GM23338 (cell line): Measurements from ENCODE around the gene THSD4. TPM values are rescaled to one million over a fixed set of nuclear protein-coding genes. Genes with fewer than 3 reads are reported as not detected.

Experiments used
- ATAC-seq: fragments of 200-7000 bp; cut with Tn5 transposase; 3 replicates; pipeline ENCODE4 v1.9.1; 2020
- DNase-seq: peaks from one replicate; pipeline ENCODE4 v3.0.0-alpha.2; 2015; ENCODE audit warnings: low spot score
- H2AFZ ChIP-seq: fragments of 200-600 bp; sonication (generic); 2 replicates; pipeline ENCODE4 v1.8.0; 2016; ENCODE audit warnings: antibody characterized with exemption, mild to moderate bottlenecking, moderate library complexity
- H3F3A ChIP-seq: fragments of 200-600 bp; sonication (generic); replicated peaks from 2 replicates; pipeline ENCODE4 v1.8.0; 2017; ENCODE audit warnings: antibody characterized with exemption, mixed run types, low read depth
- H3K27ac ChIP-seq: fragments of 200-600 bp; sonication (generic); 2 replicates; pipeline ENCODE4 v1.6.1; 2016; ENCODE audit warnings: low read depth
- H3K27me3 ChIP-seq: fragments of 200-600 bp; sonication (generic); 2 replicates; pipeline ENCODE4 v1.8.0; 2016; ENCODE audit warnings: mild to moderate bottlenecking, mixed run types, moderate library complexity; ENCODE audit not compliant: insufficient read depth
- H3K36me3 ChIP-seq: fragments of 200-600 bp; sonication (generic); 2 replicates; pipeline ENCODE4 v1.8.0; 2016; ENCODE audit warnings: mild to moderate bottlenecking; ENCODE audit not compliant: insufficient read depth
- H3K4me1 ChIP-seq: fragments of 200-600 bp; sonication (generic); 2 replicates; pipeline ENCODE4 v1.8.0; 2016; ENCODE audit warnings: mild to moderate bottlenecking, moderate library complexity; ENCODE audit not compliant: insufficient read depth
- H3K4me2 ChIP-seq: fragments of 200-600 bp; sonication (generic); 2 replicates; pipeline ENCODE4 v1.7.1; 2017; ENCODE audit warnings: mixed run types
- H3K4me3 ChIP-seq: fragments of 200-600 bp; sonication (generic); 2 replicates; pipeline ENCODE4 v1.6.1; 2016; ENCODE audit warnings: mixed run types
- H3K79me2 ChIP-seq: fragments of 200-600 bp; sonication (generic); replicated peaks from 2 replicates; pipeline ENCODE4 v1.8.0; 2017; ENCODE audit warnings: mild to moderate bottlenecking; ENCODE audit not compliant: insufficient read depth
- H3K9me2 ChIP-seq: fragments of 200-600 bp; sonication (generic); 2 replicates; pipeline ENCODE4 v1.8.0; 2017; ENCODE audit not compliant: insufficient read depth
- H4K20me1 ChIP-seq: fragments of 200-600 bp; sonication (generic); replicated peaks from 2 replicates; pipeline ENCODE4 v1.8.0; 2017; ENCODE audit warnings: mild to moderate bottlenecking; ENCODE audit not compliant: insufficient read depth
- H3K27ac Mint-ChIP-seq: 2 replicates; pipeline ENCODE4 v1.8.0; 2020; ENCODE audit warnings: inconsistent platforms, mild to moderate bottlenecking, moderate library complexity, mixed read lengths
- H3K27me3 Mint-ChIP-seq: 3 replicates; pipeline ENCODE4 v1.8.0; 2022; ENCODE audit warnings: low read depth, mild to moderate bottlenecking, moderate library complexity, mixed read lengths, inconsistent platforms; ENCODE audit not compliant: insufficient read depth, poor library complexity
- H3K36me3 Mint-ChIP-seq: 3 replicates; pipeline ENCODE4 v1.8.0; 2021; ENCODE audit warnings: low read depth, mild to moderate bottlenecking, inconsistent platforms, moderate library complexity, mixed read lengths
- H3K4me1 Mint-ChIP-seq: 3 replicates; pipeline ENCODE4 v1.8.0; 2020; ENCODE audit warnings: mild to moderate bottlenecking, inconsistent platforms, mixed read lengths
- H3K4me3 Mint-ChIP-seq: 3 replicates; pipeline ENCODE4 v1.8.0; 2021; ENCODE audit warnings: moderate library complexity, mild to moderate bottlenecking, inconsistent platforms, mixed read lengths
- H3K9me3 Mint-ChIP-seq: 3 replicates; pipeline ENCODE4 v1.8.0; 2020; ENCODE audit warnings: moderate library complexity, mild to moderate bottlenecking, inconsistent platforms, mixed read lengths
- CREB1 ChIP-seq: fragments of 250-450 bp; sonication (Bioruptor Pico); IDR thresholded peaks from 2 replicates; pipeline ENCODE4 v1.5.0; 2020; ENCODE audit warnings: low read depth, mild to moderate bottlenecking, moderate library complexity
- CTCF ChIP-seq, 2 experiments: fragments of 200-600 bp in 1 of 2; sonication (generic) in 1 of 2; conservative IDR thresholded peaks; 2 replicates each; pipeline versions ENCODE4 v1.5.1 to v1.6.1; 2016 to 2017; ENCODE audit warnings: antibody characterized with exemption in 2 of 2, low read depth in 2 of 2, mild to moderate bottlenecking in 2 of 2, moderate library complexity in 1 of 2
- ETS1 ChIP-seq: IDR thresholded peaks from 2 replicates; pipeline ENCODE4 v1.6.1; 2016; ENCODE audit warnings: antibody characterized with exemption
- EZH2 ChIP-seq: fragments of 200-600 bp; sonication (generic); IDR thresholded peaks from one replicate; pipeline ENCODE4 v1.8.0; 2017; ENCODE audit warnings: antibody characterized with exemption, mild to moderate bottlenecking, low read depth; ENCODE audit not compliant: unreplicated experiment
- EZH2phosphoT487 ChIP-seq: fragments of 200-600 bp; sonication (generic); IDR thresholded peaks from one replicate; pipeline ENCODE4 v1.8.1; 2018; ENCODE audit warnings: antibody characterized with exemption; ENCODE audit not compliant: unreplicated experiment
- JUNB ChIP-seq: IDR thresholded peaks from one replicate; pipeline ENCODE4 v1.6.1; 2016; ENCODE audit warnings: antibody characterized with exemption; ENCODE audit not compliant: unreplicated experiment
- NANOG ChIP-seq: IDR thresholded peaks from 2 replicates; pipeline ENCODE4 v1.6.1; 2016; ENCODE audit warnings: antibody characterized with exemption, borderline replicate concordance
- POLR2AphosphoS5 ChIP-seq: IDR thresholded peaks from 2 replicates; pipeline ENCODE4 v1.6.1; 2016; ENCODE audit warnings: antibody characterized with exemption, low read depth
- REST ChIP-seq: IDR thresholded peaks from one replicate; pipeline ENCODE4 v1.6.1; 2018; ENCODE audit warnings: antibody characterized with exemption; ENCODE audit not compliant: unreplicated experiment
- STAT1 ChIP-seq: IDR thresholded peaks from one replicate; pipeline ENCODE4 v1.6.1; 2016; ENCODE audit warnings: antibody characterized with exemption; ENCODE audit not compliant: unreplicated experiment
- ZNF114 ChIP-seq: fragments of 250-450 bp; sonication (Bioruptor Pico); IDR thresholded peaks from 2 replicates; pipeline ENCODE4 v1.5.0; 2020; ENCODE audit warnings: mild to moderate bottlenecking, moderate library complexity
- ZNF331 ChIP-seq: fragments of 250-450 bp; sonication (Bioruptor Pico); IDR thresholded peaks from 2 replicates; pipeline ENCODE4 v1.5.0; 2020; ENCODE audit warnings: low read depth, mild to moderate bottlenecking, moderate library complexity
- ZNF462 ChIP-seq: fragments of 250-450 bp; sonication (Bioruptor Pico); IDR thresholded peaks from 2 replicates; pipeline ENCODE4 v1.5.0; 2020; ENCODE audit warnings: mild to moderate bottlenecking, moderate library complexity
- polyA plus RNA-seq: library from polyadenylated mRNA; unstranded; fragments of >200 nt; fragmentation: Nextera tagmentation; extraction: Ambion mirVana; gene quantifications from 2 replicates; pipeline ENCODE4 v1.2.1, GENCODE V29; 2016
- total RNA-seq: library from RNA; depleted of rRNA; stranded (reverse); fragments of >200 nt; shearing (Covaris generic); gene quantifications from 2 replicates; pipeline ENCODE4 v1.2.3, GENCODE V29; 2014

The THSD4 gene
- total and polyA plus RNA-seq, 2 experiments from 2014 or later: 2.0 to 7.4 TPM

GRCh38 chr15:71066983-71067382 is 48.3 kb upstream of the THSD4 start:
- Histone ChIP-seq H4K20me1 (no peaks in the 10 kb centered on the region), H3K27ac (no peak overlapping the region), H3K36me3 (no peaks in the 10 kb centered on the region), H3F3A (no peaks in the 10 kb centered on the region), H3K4me2 (no peak overlapping the region), H2AFZ (no peak overlapping the region), H3K4me3 (no peak overlapping the region), H3K79me2 (no peaks in the 10 kb centered on the region), H3K9me2 (peaks cover 15% of the 10 kb centered on the region; the same call in 1 of the 2 replicates), H3K27me3 (no peaks in the 10 kb centered on the region), H3K4me1 (no peaks in the 10 kb centered on the region)
- Mint-ChIP-seq H3K4me1 (no peaks in the 10 kb centered on the region), H3K9me3 (peaks cover 3% of the 10 kb centered on the region; the same call in 1 of the 3 replicates), H3K36me3 (no peaks in the 10 kb centered on the region), H3K4me3 (no peak overlapping the region), H3K27ac (no peak overlapping the region), H3K27me3 (no peaks in the 10 kb centered on the region)
- ATAC-seq: no peak
- DNase-seq: no peak
- TF ChIP-seq CTCF (conservative IDR thresholded peaks at IDR 0.05; ENCODE audit: low read depth in 2 of 2) (no peak), POLR2AphosphoS5 (no peak), EZH2phosphoT487 (no peak), JUNB (no peak), ZNF114 (CRISPR knock-in tag) (no peak), STAT1 (no peak), ZNF462 (CRISPR knock-in tag) (no peak), ZNF331 (CRISPR knock-in tag) (no peak), NANOG (no peak), CREB1 (CRISPR knock-in tag) (no peak), REST (no peak), EZH2 (no peak), ETS1 (no peak)
